ENCODE data around the gene SEZ6.

- TF ChIP-seq CTCF (IDR thresholded peaks at IDR 0.05), result no peak
- no peak for TF ChIP-seq POLR2AphosphoS5 (IDR thresholded peaks at IDR 0.05; ENCODE audit: low read depth, low read length)
These were observed 46.4 kb downstream of the SEZ6 start for GRCh38 chr17:28959471-28959871.

All from Panc1 (cell line).